Stomach smooth muscle (tissue), 2 donors: ENCODE results near the gene INTS13.
"Not testable (repeated sequence)": the region's sequence is repeated elsewhere in the genome, so short reads cannot be mapped to it uniquely, and the experiment has no call there.

Experiments
- H3K27ac ChIP-seq: one replicate; pipeline ENCODE4 v1.7.0; 2013; ENCODE audit warnings: mild to moderate bottlenecking, low read length, inconsistent platforms
- H3K27me3 ChIP-seq, 2 donors: one replicate each; pipeline ENCODE4 v1.7.0; 2013; ENCODE audit warnings: low read length in 2 of 2; ENCODE audit not compliant: insufficient read depth in 2 of 2, control insufficient read depth in 1 of 2
- H3K36me3 ChIP-seq, 2 donors: one replicate each; pipeline ENCODE4 v1.7.0; 2013; ENCODE audit warnings: low read length in 2 of 2; ENCODE audit not compliant: control insufficient read depth in 2 of 2, insufficient read depth in 2 of 2
- H3K4me1 ChIP-seq: one replicate; pipeline ENCODE4 v1.7.0; 2013; ENCODE audit warnings: low read length; ENCODE audit not compliant: control insufficient read depth, insufficient read depth
- H3K4me3 ChIP-seq, 2 donors: one replicate each; pipeline ENCODE4 v1.7.0; 2013; ENCODE audit warnings: low read length in 2 of 2
- H3K9ac ChIP-seq, 2 donors: one replicate each; pipeline ENCODE4 v1.7.0; 2013; ENCODE audit warnings: low read length in 2 of 2, mild to moderate bottlenecking in 1 of 2
- H3K9me3 ChIP-seq, 2 donors: one replicate each; pipeline ENCODE4 v1.7.0; 2013; ENCODE audit warnings: low read length in 2 of 2; ENCODE audit not compliant: control insufficient read depth in 2 of 2
- donor health status: healthy.
- donor health status: Pancreatic carcinoma.

INTS13 gene

GRCh38 chr12:26936559-26937442 is 980 bp downstream of the INTS13 start:
- no peaks in the 10 kb centered on the region for H3K27me3 ChIP-seq
- H3K4me1 ChIP-seq, result peaks cover 5% of the 10 kb centered on the region
- peak overlapping the region; percentile 83 to 97 for H3K9ac ChIP-seq
- H3K36me3 ChIP-seq, result no peaks in the 10 kb centered on the region
- no peaks in the 10 kb centered on the region for H3K9me3 ChIP-seq
- H3K27ac ChIP-seq, result peak overlapping the region; percentile 88
- peak overlapping the region; percentile 89 for H3K4me3 ChIP-seq

- no peaks in the 10 kb centered on the region for H3K27me3 ChIP-seq
- peaks cover 5% of the 10 kb centered on the region for H3K4me1 ChIP-seq
- no peaks in the 10 kb centered on the region for H3K36me3 ChIP-seq
- H3K4me3 ChIP-seq, result no peak overlapping the region
- no peaks in the 10 kb centered on the region for H3K9me3 ChIP-seq
- H3K27ac ChIP-seq, result no peak overlapping the region
- no peak overlapping the region for H3K9ac ChIP-seq
Measured at GRCh38 chr12:26935636-26936378, 2.0 kb downstream of the INTS13 start.

GRCh38 chr12:26929590-26929989 is 8.2 kb downstream of the INTS13 start:
- H3K36me3 ChIP-seq, result peaks cover 9 to 14% of the 10 kb centered on the region in 2 donors
- H3K9ac ChIP-seq, result no peak overlapping the region
- H3K4me3 ChIP-seq, result no peak overlapping the region
- H3K4me1 ChIP-seq, result no peaks in the 10 kb centered on the region
- no peaks in the 10 kb centered on the region for H3K27me3 ChIP-seq
- H3K27ac ChIP-seq, result no peak overlapping the region
- no peaks in the 10 kb centered on the region for H3K9me3 ChIP-seq

- no peak overlapping the region for H3K9ac ChIP-seq
- H3K27me3 ChIP-seq, result no peaks in the 10 kb centered on the region
- no peak overlapping the region for H3K4me3 ChIP-seq
- peaks cover 9 to 17% of the 10 kb centered on the region in 2 donors for H3K36me3 ChIP-seq
- no peaks in the 10 kb centered on the region for H3K4me1 ChIP-seq
- H3K9me3 ChIP-seq, result no peaks in the 10 kb centered on the region
- no peak overlapping the region for H3K27ac ChIP-seq
Measured at GRCh38 chr12:26928661-26929060, 9.1 kb downstream of the INTS13 start.

- Histone ChIP-seq H3K36me3 (peaks cover 15 to 17% of the 10 kb centered on the region in 2 donors), H3K27ac (no peak overlapping the region), H3K9ac (no peak overlapping the region), H3K27me3 (no peaks in the 10 kb centered on the region), H3K4me1 (no peaks in the 10 kb centered on the region), H3K9me3 (no peaks in the 10 kb centered on the region), H3K4me3 (no peak overlapping the region)
Measured at GRCh38 chr12:26921886-26922285, 15.9 kb downstream of the INTS13 start.

- Histone ChIP-seq H3K9me3 (no peaks in the 10 kb centered on the region), H3K27me3 (no peaks in the 10 kb centered on the region), H3K9ac (no peak overlapping the region), H3K4me3 (no peak overlapping the region), H3K36me3 (peaks cover 9 to 10% of the 10 kb centered on the region in 2 donors), H3K27ac (no peak overlapping the region), H3K4me1 (no peaks in the 10 kb centered on the region)
Measured at GRCh38 chr12:26919216-26919555, 18.6 kb downstream of the INTS13 start.

- Histone ChIP-seq H3K4me3 (no peak overlapping the region), H3K9ac (no peak overlapping the region)
Measured at GRCh38 chr12:26918321-26919215, 19.2 kb downstream of the INTS13 start.

GRCh38 chr12:26906704-26907103 is 31.1 kb downstream of the INTS13 start:
- Histone ChIP-seq H3K9me3 (no peaks in the 10 kb centered on the region), H3K9ac (no peak overlapping the region), H3K36me3 (peaks cover 4 to 10% of the 10 kb centered on the region in 2 donors), H3K27me3 (no peaks in the 10 kb centered on the region), H3K27ac (no peak overlapping the region), H3K4me1 (no peaks in the 10 kb centered on the region), H3K4me3 (no peak overlapping the region)

More at GRCh38 chr12:26918321-26919215, 19.2 kb downstream of the INTS13 start:
- Histone ChIP-seq H3K27ac (no peak overlapping the region), H3K4me1 (no peaks in the 10 kb centered on the region), H3K9me3 (no peaks in the 10 kb centered on the region), H3K27me3 (no peaks in the 10 kb centered on the region), H3K36me3 (peaks cover 9% of the 10 kb centered on the region in 2 donors)

GRCh38 chr12:26906024-26906423 is 31.8 kb downstream of the INTS13 start:
- no peak overlapping the region for H3K4me3 ChIP-seq
- H3K9ac ChIP-seq, result no peak overlapping the region
- H3K4me1 ChIP-seq, result no peaks in the 10 kb centered on the region
- H3K36me3 ChIP-seq, result peaks cover 3 to 10% of the 10 kb centered on the region in 2 donors
- no peaks in the 10 kb centered on the region for H3K9me3 ChIP-seq
- H3K27ac ChIP-seq, result no peak overlapping the region
- no peaks in the 10 kb centered on the region for H3K27me3 ChIP-seq

- H3K4me3 ChIP-seq, H3K9ac ChIP-seq: not testable (repeated sequence)
Measured at GRCh38 chr12:26903396-26903795, 34.4 kb downstream of the INTS13 start.

More at GRCh38 chr12:26903396-26903795, 34.4 kb downstream of the INTS13 start:
- not testable (repeated sequence) for H3K36me3 ChIP-seq, H3K9me3 ChIP-seq, H3K27me3 ChIP-seq, H3K4me1 ChIP-seq, H3K27ac ChIP-seq
